GM12892 (cell line): ENCODE measurements around the gene BASP1.

Experiments
- POLR2A ChIP-seq: IDR thresholded peaks from 2 replicates; pipeline ENCODE4 v1.6.1; 2011; ENCODE audit warnings: low read depth, low read length, control low read depth
- POLR2AphosphoS5 ChIP-seq: IDR thresholded peaks from 2 replicates; pipeline ENCODE4 v1.6.1; 2011; ENCODE audit warnings: low read depth, low read length, control low read depth

DNA sequence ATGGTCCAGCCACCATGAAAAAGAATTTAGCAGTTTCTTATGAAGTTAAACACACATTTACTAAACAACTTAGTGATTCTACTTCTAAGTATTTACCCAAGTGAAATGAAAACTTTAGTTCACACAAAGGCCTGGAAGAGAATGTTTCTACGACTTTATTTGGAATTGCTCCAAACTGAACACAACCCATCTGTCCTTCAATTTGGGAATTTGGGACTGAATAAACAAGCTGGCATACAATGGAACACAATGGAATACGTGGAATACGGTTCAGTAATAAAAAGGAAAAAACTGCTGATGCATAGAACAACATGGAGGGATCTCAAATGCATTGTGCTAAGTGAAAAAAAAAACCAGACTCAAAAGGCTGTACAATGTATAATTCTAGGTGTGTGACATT is 44.6 kb upstream of the BASP1 start:
- TF ChIP-seq POLR2A, result no peak
- no peak for TF ChIP-seq POLR2AphosphoS5
